Endothelial cell (in vitro differentiated cells): Measurements from ENCODE around the gene IFTAP. TPM values are rescaled to one million over a fixed set of nuclear protein-coding genes. Genes with fewer than 3 reads are reported as not detected.

ENCODE experiments used
- DNase-seq: peaks from one replicate; pipeline ENCODE4 v3.0.0; 2021; ENCODE audit warnings: low spot score
- H3K27ac Mint-ChIP-seq: one replicate; pipeline ENCODE4 v1.8.0; 2021; ENCODE audit warnings: mixed read lengths, inconsistent platforms; ENCODE audit not compliant: unreplicated experiment
- H3K27me3 Mint-ChIP-seq: one replicate; pipeline ENCODE4 v1.8.0; 2021; ENCODE audit warnings: mild to moderate bottlenecking, moderate library complexity, mixed read lengths, inconsistent platforms; ENCODE audit not compliant: unreplicated experiment
- H3K36me3 Mint-ChIP-seq: one replicate; pipeline ENCODE4 v1.8.0; 2021; ENCODE audit warnings: mild to moderate bottlenecking, low read depth, mixed read lengths, inconsistent platforms; ENCODE audit not compliant: unreplicated experiment
- H3K4me1 Mint-ChIP-seq: one replicate; pipeline ENCODE4 v1.8.0; 2021; ENCODE audit warnings: mild to moderate bottlenecking, mixed read lengths, inconsistent platforms; ENCODE audit not compliant: unreplicated experiment
- H3K4me3 Mint-ChIP-seq: one replicate; pipeline ENCODE4 v1.8.0; 2021; ENCODE audit warnings: mild to moderate bottlenecking, mixed read lengths, inconsistent platforms; ENCODE audit not compliant: unreplicated experiment
- H3K9me3 Mint-ChIP-seq: one replicate; pipeline ENCODE4 v1.8.0; 2021; ENCODE audit warnings: mixed read lengths, inconsistent platforms; ENCODE audit not compliant: unreplicated experiment
- CTCF ChIP-seq: fragments of 200-600 bp; sonication (generic); IDR thresholded peaks from one replicate; pipeline ENCODE4 v1.5.0; 2021; ENCODE audit warnings: antibody characterized with exemption; ENCODE audit not compliant: unreplicated experiment
- total RNA-seq: library from RNA; stranded (reverse); fragmentation: NEBNext Ultra II Directional; extraction: Animal tissue kit (Norgen Biotek cat#: 25700); gene quantifications from one replicate; pipeline ENCODE4 v1.2.1, GENCODE V29; 2021; ENCODE audit not compliant: unreplicated experiment

IFTAP gene
- total RNA-seq, 1 donor from 2014 or later: 21.0 TPM

DNA sequence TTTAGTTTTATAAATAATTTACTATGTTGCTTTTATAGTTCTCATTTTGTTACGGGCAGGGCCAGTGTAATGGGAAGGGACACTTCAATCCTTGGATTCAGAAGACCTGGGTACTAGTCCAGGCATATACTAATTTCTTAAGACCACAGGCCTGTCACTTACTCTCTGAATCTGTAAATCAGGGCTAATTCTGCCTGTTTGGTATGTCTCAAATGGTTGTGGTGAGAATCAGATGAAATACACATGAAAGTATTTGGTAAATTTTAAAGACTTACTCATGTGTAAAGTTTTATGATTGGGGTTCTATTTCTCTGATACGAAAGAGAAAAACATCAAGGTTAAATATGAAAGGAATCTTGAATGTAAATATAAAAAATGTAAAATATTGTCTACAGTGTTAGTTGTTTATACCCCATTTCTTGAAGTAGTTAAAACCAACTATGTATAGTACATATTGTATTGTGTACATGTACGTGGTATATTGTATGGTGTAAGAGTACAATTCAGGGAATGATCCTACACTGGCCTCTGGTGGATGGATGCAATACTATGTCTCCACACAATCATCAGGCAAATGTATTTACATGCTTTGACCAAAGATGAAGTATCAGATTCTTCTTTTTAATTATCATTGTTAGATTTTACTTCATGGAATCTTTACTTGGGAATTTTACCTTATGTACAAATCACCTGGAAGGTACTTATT, 28.3 kb downstream of the IFTAP start:
- H3K9me3 Mint-ChIP-seq: no peaks in the 10 kb centered on the region
- H3K4me3 Mint-ChIP-seq: no peak overlapping the region
- H3K27me3 Mint-ChIP-seq: no peaks in the 10 kb centered on the region
- DNase-seq: no peak
- no peaks in the 10 kb centered on the region for H3K36me3 Mint-ChIP-seq
- no peak for TF ChIP-seq CTCF
- H3K27ac Mint-ChIP-seq: no peak overlapping the region
- H3K4me1 Mint-ChIP-seq: no peaks in the 10 kb centered on the region

GRCh38 chr11:36623494-36623893, 29.2 kb downstream of the IFTAP start:
- no peaks in the 10 kb centered on the region for H3K9me3 Mint-ChIP-seq

DNA sequence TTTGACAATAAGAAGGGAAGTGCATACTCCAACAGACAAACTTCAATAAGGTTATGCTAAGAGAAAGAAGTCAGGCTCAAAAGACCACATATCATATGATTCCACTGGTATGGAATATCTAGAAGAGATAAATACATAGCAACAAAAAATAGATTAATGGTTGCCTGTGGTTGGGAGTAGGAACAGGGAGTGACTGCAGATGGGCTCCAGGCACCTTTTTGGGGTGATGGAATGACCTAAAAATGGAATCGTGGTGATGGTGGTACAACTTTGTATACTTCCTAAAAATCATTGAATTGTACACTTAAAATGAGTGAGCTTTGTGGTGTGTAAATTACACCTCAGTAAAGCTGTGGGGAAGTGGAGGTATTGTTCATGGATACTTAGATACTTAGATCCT, 32.7 kb downstream of the IFTAP start:
- no peak overlapping the region for H3K27ac Mint-ChIP-seq
- no peaks in the 10 kb centered on the region for H3K9me3 Mint-ChIP-seq
- no peak for TF ChIP-seq CTCF
- H3K27me3 Mint-ChIP-seq: no peaks in the 10 kb centered on the region
- no peak overlapping the region for H3K4me3 Mint-ChIP-seq
- no peak for DNase-seq
- no peaks in the 10 kb centered on the region for H3K36me3 Mint-ChIP-seq
- peaks cover 3% of the 10 kb centered on the region for H3K4me1 Mint-ChIP-seq

More at GRCh38 chr11:36623494-36623893, 29.2 kb downstream of the IFTAP start:
- no peak for DNase-seq
- Mint-ChIP-seq H3K36me3 (no peaks in the 10 kb centered on the region), H3K4me3 (no peak overlapping the region), H3K27ac (no peak overlapping the region), H3K4me1 (no peaks in the 10 kb centered on the region), H3K27me3 (no peaks in the 10 kb centered on the region)
- no peak for TF ChIP-seq CTCF

- Mint-ChIP-seq H3K27ac (no peak overlapping the region), H3K36me3 (no peaks in the 10 kb centered on the region), H3K27me3 (no peaks in the 10 kb centered on the region), H3K4me1 (peaks cover 3% of the 10 kb centered on the region), H3K9me3 (no peaks in the 10 kb centered on the region), H3K4me3 (no peak overlapping the region)
- TF ChIP-seq CTCF: no peak
- no peak for DNase-seq
Measured at GRCh38 chr11:36627471-36627870, 33.2 kb downstream of the IFTAP start.

DNA sequence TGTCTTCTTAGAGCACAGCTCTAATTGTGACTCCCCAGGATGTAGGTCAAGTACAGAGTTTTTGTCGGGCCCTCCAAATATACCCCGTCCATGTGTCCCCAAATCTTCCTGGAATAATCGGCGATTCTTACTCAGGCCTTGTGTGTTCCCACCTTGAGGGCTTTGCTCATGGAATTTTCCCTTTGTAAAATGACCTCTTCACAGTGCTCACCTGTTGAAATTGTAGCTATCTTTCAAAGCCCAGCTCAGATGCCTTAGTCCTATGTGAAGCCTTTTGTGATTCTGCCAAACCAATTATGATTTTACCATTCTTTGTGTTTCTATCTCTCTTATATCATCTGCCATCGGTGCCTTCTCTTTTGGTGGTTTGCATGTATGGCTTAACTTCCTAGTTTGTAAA, 33.8 kb downstream of the IFTAP start:
- no peaks in the 10 kb centered on the region for H3K36me3 Mint-ChIP-seq
- H3K9me3 Mint-ChIP-seq: no peaks in the 10 kb centered on the region
- no peak for DNase-seq
- no peak overlapping the region for H3K4me3 Mint-ChIP-seq
- TF ChIP-seq CTCF: no peak
- no peak overlapping the region for H3K27ac Mint-ChIP-seq
- no peaks in the 10 kb centered on the region for H3K27me3 Mint-ChIP-seq
- peaks cover 3% of the 10 kb centered on the region for H3K4me1 Mint-ChIP-seq
